ENCODE measurements around the gene TMEM147.

TMEM147 gene

GRCh38 chr19:35549174-35549788, 3.9 kb downstream of the TMEM147 start:
- peak; percentile 72 for DNase-seq (ENCODE audit: low read depth)

GRCh38 chr19:35549879-35550523, 4.6 kb downstream of the TMEM147 start:
- DNase-seq (ENCODE audit: low read depth) = no peak

DNA sequence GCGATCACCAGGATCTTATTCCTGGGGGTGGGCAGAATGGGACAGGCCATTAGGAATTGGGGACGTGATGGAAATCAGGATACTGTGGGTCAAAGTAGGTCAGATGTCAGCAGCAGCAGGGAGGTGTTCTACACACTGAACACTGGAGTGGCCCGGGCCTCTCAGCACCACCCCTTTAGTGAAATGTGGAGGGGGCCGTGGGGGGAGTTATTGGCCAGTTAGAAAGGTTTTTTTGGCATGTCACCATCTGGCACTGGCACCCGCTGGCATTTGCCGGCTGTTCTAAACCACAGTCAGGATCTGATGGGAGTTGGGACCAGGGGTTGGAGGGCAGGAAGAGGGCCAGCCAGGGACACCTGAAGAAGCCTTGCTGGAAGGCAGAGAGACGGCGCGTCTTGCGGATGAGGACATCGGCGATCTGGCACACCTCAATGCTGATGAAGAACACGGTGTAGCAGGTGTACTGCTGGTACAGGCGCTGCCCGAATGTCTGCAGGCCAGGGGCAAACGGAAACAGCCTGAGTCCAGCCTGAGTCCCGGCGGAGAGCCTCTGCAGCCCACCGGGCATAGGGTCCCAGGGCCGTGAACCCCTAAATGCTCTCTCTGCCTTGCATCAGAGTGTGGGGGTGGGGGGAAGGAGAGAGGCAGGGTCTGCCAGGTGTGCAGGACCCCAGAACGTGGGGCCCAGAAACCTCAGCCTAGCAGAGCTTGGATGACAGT, 5.8 kb downstream of the TMEM147 start:
- no peak for DNase-seq (ENCODE audit: low read depth)

DNA sequence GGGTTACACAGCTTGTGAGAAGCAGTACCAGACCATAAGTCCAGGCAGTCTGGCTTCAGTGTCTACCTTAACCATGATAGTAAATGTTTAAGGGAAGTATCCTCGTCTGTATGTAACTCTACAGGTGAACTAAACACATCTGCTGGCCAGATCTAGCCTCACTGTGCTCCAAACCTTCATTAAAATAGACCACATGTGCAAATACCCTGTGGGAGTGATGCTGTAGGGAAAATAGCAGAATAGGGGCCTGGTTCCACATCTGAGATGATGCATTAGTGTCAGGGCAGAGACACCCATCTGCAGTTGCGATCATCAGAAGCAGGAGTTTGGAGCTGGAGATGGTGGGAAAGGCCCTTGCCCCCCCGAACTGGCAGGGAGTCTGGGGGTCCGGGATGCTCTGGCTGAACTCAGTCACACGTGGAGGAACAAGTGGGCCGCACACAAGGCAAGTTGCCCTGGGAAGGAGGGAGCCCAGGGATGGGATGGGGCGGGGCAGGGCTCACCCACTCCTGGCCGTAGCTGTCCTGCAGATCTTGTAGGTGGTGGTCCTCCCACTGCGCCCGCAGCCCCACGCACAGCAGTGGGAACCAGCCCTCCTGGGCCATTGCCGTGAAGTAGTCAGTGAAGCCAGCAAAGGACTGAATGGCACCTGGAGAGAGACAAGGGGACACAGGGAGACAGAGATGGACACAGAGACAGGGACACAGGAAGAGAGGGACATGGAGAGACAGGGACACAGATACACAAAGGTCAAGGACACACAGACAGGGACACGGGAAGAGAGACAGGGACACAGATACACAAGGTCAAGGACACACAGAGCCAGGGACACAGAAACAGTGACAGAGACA, 7.3 kb downstream of the TMEM147 start:
- no peak for DNase-seq (ENCODE audit: low read depth)

GRCh38 chr19:35553385-35554000, 8.1 kb downstream of the TMEM147 start:
- no peak for DNase-seq (ENCODE audit: low read depth)

GRCh38 chr19:35554076-35554475, 8.7 kb downstream of the TMEM147 start:
- no peak for DNase-seq (ENCODE audit: low read depth)

- DNase-seq (ENCODE audit: low read depth) = peak; percentile 55
Observed at GRCh38 chr19:35555301-35556005, 10.0 kb downstream of the TMEM147 start.

DNA sequence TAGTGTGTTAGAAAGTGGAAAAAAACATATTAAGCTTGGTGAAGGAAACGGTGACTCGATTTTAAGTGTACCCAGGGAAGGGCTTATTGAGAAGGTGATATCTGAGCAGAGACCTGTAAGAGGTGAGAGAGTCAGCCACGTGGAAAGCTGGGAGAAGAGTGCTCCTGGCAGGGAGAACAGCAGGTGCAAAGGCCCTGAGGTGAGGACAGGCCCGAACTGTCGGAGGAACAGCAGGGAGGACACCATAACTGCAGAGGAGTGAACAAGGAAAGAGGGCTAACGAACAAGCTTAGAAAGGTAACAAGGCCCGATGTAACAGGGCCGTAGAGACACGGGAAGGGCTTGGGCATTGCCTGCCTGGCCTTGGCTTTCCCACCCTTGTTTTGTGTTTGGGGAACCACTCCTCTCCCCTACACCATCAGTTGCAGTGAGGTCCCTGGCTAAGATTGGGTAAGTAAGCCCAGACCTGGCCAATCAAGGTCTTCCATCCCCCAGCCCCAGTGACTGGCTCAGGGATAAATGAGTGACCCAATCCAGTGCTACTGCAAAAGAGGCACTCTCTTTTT, 10.7 kb downstream of the TMEM147 start:
- no peak for DNase-seq (ENCODE audit: low read depth)

DNA sequence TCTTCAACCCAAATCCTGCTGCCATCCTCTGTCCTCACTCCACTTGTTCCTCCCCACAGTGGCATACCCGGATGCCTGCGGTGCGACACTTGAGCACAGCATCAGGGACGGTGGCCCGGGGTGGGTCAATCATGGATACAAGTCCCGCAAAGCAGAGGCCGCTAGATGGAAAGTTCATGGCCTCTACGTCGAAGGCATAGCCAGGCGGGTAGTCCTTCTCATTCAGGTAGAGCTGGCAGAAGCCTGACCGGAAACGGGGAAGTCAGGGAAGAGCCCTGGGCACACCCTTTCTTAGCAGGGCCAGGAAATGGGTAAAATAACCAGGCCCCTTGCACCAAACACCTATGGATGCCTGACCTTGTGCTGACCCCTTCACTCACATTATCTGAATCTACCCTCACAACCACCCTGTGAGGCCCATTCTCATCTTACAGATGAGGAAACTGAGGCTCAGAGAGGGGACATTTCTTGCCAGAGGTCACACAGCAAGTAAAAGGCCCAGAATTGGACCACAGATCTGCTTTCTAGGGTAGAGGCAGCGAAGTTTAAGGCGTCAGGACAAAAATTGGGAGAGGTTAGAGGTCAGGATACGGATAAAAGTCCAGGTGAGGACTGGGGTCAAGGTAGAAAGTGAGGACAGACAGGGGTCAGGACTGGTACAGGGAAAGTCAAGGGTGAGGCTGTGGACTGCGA, 11.6 kb downstream of the TMEM147 start:
- no peak for DNase-seq (ENCODE audit: low read depth)

DNA sequence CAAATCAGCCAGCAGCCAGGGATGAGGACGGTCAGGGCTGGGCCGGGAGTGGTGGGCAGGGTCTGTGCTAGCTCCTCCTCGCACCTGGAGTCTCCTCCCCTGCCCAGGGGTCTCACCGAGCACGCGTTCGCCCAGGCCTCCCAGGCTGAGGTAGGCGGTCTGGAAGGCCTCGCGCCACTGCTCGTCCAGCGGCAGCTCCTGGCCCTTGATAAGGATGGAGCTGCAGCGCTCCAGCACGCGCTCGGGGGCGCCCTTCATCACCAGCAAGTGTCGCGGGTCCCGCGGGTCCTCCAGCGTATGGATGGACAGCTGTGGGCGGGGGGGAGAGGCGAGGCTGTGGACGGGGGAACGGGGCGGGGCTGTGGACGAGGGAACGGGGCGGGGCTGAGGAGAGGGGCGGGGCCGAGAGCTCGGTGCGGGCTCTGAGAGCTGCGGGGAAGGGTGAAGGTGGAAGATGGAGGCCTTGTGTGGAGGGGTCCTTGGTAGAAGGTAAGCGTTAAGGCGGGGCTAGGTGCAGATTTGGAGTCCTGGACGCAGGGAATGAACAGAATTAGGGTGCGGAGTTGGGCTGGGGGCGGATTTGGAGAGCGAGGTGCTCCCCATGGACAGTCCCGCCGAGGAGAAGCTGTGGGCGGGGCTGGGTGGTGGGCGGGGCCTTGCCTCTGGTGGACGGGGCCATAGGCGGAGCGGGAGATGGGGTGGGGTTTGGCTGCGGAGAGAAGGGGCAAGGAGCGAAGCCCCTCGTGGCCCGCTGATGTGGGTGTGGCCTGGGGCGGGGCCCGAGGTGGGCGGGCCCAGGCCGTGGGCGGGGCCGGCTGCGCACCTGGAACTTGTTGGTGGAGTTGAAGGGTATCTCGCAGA, 12.3 kb downstream of the TMEM147 start:
- peak; percentile 42 for DNase-seq (ENCODE audit: low read depth)

GRCh38 chr19:35558400-35559280, 13.2 kb downstream of the TMEM147 start:
- no peak for DNase-seq (ENCODE audit: low read depth)

- no peak for DNase-seq (ENCODE audit: low read depth)
Observed at GRCh38 chr19:35559281-35559659, 13.8 kb downstream of the TMEM147 start.

DNA sequence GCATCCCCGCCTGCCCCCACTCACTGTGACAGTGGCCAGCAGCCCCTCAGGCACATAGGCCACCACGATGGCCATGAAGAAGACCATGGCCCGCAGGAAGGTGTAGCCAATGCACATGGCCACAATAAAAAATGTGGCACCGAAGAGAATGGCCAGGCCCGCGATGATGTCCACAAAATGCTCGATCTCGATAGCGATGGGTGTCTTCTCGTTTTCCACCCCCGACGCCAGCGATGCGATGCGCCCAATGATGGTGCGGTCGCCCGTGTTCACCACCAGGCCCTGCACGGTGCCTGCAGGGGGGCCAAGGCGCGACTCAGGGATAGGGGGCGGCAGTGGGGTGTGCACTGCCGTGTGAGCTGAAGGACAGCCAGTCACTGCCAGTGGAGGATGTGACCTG, 14.4 kb downstream of the TMEM147 start:
- no peak for DNase-seq (ENCODE audit: low read depth)

DNA sequence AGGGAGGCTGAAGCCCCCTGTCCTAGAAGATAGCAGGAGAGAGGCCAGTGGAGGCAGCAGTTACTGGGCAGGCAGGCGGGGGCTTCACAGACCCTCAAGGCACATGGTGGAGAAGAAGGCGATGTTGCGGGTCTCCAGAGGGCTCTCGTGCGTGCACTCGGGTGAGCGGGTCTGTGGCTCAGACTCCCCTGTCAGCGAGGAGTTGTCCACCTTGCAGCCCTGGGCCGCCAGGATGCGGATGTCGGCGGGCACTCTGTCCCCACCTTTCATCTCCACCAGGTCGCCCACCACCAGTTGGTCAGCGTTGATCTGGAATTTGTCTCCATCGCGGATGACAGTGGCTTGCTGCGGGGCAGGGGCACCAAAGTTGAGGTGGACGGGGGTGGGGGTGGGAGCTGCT, 14.8 kb downstream of the TMEM147 start:
- DNase-seq (ENCODE audit: low read depth) = no peak

DNA sequence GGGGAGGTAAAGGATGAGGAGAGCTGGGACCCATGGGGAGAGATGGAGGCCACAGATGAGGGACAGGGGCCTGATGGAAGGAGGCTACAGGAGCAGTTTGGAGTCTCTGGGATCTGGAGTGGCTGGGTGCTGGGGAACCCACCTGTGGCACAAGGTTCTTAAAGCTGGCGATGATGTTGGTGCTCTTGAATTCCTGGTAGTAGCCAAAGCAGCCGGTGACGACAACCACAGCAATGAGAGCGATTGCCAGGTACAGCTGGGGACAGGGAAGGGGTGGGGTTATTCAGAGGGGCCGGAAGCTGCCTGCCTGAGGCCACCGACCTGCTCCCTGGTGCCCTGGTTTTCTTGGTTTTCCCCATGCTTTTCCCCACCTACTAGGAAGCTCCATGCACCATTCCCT, 15.3 kb downstream of the TMEM147 start:
- no peak for DNase-seq (ENCODE audit: low read depth)

- no peak for DNase-seq (ENCODE audit: low read depth)
Observed at GRCh38 chr19:35561436-35561835, 16.0 kb downstream of the TMEM147 start.

- DNase-seq (ENCODE audit: low read depth) = no peak
Observed at GRCh38 chr19:35562336-35562735, 16.9 kb downstream of the TMEM147 start.

GRCh38 chr19:35562776-35563175, 17.4 kb downstream of the TMEM147 start:
- no peak for DNase-seq (ENCODE audit: low read depth)

All from EH (cell line).